ENCODE measurements around the gene CYP4F12.

- TF ChIP-seq, protein P1, sequence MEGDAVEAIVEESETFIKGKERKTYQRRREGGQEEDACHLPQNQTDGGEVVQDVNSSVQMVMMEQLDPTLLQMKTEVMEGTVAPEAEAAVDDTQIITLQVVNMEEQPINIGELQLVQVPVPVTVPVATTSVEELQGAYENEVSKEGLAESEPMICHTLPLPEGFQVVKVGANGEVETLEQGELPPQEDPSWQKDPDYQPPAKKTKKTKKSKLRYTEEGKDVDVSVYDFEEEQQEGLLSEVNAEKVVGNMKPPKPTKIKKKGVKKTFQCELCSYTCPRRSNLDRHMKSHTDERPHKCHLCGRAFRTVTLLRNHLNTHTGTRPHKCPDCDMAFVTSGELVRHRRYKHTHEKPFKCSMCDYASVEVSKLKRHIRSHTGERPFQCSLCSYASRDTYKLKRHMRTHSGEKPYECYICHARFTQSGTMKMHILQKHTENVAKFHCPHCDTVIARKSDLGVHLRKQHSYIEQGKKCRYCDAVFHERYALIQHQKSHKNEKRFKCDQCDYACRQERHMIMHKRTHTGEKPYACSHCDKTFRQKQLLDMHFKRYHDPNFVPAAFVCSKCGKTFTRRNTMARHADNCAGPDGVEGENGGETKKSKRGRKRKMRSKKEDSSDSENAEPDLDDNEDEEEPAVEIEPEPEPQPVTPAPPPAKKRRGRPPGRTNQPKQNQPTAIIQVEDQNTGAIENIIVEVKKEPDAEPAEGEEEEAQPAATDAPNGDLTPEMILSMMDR (IDR thresholded peaks at IDR 0.05; ENCODE audit: extremely low read depth in 1 of 2, insufficient read depth in 1 of 2, low read depth in 1 of 2, low read length in 2 of 2), result no peak
- TF ChIP-seq GATA2 (IDR thresholded peaks at IDR 0.05; ENCODE audit: insufficient read depth, insufficient read length, low read depth, low read length) (no peak), POLR2A (IDR thresholded peaks at IDR 0.05; ENCODE audit: low read depth, low read length) (no peak), JUN (IDR thresholded peaks at IDR 0.05; ENCODE audit: borderline replicate concordance, insufficient read depth, insufficient read length, low read depth) (no peak)
Observed at GRCh38 chr19:15628236-15629002, 44.5 kb upstream of the CYP4F12 start.
